ENCODE data around the gene STRN3. TPM values are rescaled to one million over a fixed set of nuclear protein-coding genes. Genes with fewer than 3 reads are reported as not detected.

STRN3 gene
- total and polyA plus RNA-seq, 10 of the 15 experiments (the other 5 are each of a cell fraction or from before 2014, with no cell fraction given): 7.8 to 27.9 (median 14.1) TPM

DNA sequence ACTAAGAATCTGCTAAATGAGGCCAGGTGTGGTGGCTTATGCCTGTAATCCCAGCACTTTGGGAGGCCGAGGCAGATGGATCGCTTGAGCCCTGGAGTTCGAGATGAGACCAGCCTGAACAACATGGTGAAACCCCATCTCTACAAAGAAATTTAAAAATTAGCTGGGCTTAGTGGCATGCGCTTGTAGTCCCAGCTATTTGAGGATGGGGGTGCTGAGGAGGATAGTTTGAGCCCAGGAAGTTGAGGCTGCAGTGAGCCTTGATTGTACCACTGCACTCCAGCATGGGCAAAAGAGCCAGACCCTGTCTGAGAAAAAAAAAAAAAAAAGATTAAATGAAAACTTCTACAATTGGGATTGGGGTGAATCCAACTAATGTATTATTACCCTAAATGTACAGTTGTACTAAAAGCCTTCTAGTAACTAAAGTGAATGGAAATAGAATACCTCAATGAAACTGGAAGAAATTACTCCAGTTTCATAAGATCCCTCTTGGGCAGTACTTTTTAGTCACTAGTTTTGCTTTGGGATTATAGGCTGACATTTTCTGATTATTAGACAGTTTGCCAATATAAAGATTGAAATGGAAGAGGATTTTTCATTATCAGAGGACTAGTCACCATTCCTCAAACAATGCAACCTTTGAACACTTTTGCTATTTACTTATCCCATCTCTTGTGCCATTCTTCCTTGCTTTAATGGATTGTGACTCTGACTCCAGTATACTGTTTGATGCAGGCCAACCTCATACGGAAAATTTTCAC is 137.5 kb downstream of the STRN3 start:
- Histone ChIP-seq H3K27me3 (replicated peaks in 1 of 2; ENCODE audit: control insufficient read depth in 2 of 2, insufficient read depth in 2 of 2, low read length in 1 of 2) (no peaks in the 10 kb centered on the region), H3K4me1 (ENCODE audit: control insufficient read depth, insufficient read depth, low read length) (no peaks in the 10 kb centered on the region), H3K27ac (ENCODE audit: control insufficient read depth, insufficient read depth) (no peak overlapping the region), H3K9me3 (replicated peaks; ENCODE audit: control insufficient read depth, insufficient read depth, low read length) (no peaks in the 10 kb centered on the region), H2AFZ (ENCODE audit: control insufficient read depth, low read depth, low read length) (no peak overlapping the region), H3K4me2 (ENCODE audit: control insufficient read depth, insufficient read depth) (no peak overlapping the region), H4K20me1 (ENCODE audit: control insufficient read depth, insufficient read depth) (no peaks in the 10 kb centered on the region), H3K79me2 (ENCODE audit: control insufficient read depth, insufficient read depth, low read length) (no peaks in the 10 kb centered on the region), H3K36me3 (ENCODE audit: control insufficient read depth in 2 of 2, insufficient read depth in 2 of 2, low read length in 1 of 2) (peaks cover 0 to 3% of the 10 kb centered on the region in 2 experiments; a peak in 1 of 4 replicates), H3K9ac (ENCODE audit: control insufficient read depth, insufficient read depth, low read length) (no peak overlapping the region), H3K4me3 (no peak overlapping the region)
- CTCF ChIA-PET: no interaction called here
- DNase-seq (ENCODE audit: low read depth, low spot score): no peak
- POLR2A ChIA-PET: no interaction called here
- BruUV-seq (replicated peaks): TSS peak; percentile 40
- TF ChIP-seq TBL1XR1 (IDR thresholded peaks at IDR 0.05; ENCODE audit: low read depth, low read length) (no peak), NFIC (IDR thresholded peaks at IDR 0.05; ENCODE audit: low read depth, low read length) (no peak), BMI1 (IDR thresholded peaks at IDR 0.05; ENCODE audit: borderline replicate concordance) (no peak)
- TF ChIP-seq, protein P1, sequence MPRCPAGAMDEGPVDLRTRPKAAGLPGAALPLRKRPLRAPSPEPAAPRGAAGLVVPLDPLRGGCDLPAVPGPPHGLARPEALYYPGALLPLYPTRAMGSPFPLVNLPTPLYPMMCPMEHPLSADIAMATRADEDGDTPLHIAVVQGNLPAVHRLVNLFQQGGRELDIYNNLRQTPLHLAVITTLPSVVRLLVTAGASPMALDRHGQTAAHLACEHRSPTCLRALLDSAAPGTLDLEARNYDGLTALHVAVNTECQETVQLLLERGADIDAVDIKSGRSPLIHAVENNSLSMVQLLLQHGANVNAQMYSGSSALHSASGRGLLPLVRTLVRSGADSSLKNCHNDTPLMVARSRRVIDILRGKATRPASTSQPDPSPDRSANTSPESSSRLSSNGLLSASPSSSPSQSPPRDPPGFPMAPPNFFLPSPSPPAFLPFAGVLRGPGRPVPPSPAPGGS (IDR thresholded peaks at IDR 0.05; ENCODE audit: borderline replicate concordance, insufficient read depth, low read depth, low read length, poor library complexity, severe bottlenecking): peak; percentile 12
- SMC1A ChIA-PET (ENCODE audit: uncharacterized antibody, unreplicated experiment): interaction anchor here (1.4 to 2.0 kb wide), 2 partner anchors 10 to 16 kb away, joined by 5 to 11 read pairs; no protein-coding TSS in a partner anchor
- WGBS (ENCODE audit: insufficient coverage, insufficient replicate concordance, low lambda C conversion rate, missing lambda C conversion rate): over 99% methylated on average over 5 of the region's 5 CpGs
- in situ Hi-C loops (cut with MboI): no loop called here
- ATAC-seq: peak; percentile 23
- no peak for FAIRE-seq
- intact Hi-C loops (cut with micrococcal nuclease; ENCODE audit: unreplicated experiment): no loop called here
- RAD21 ChIA-PET (ENCODE audit: unreplicated experiment): no interaction called here
